AG10803 (cell line): ENCODE results near the gene SNTG2.
A peak's percentile ranks its signal among the peaks of the same experiment; 100 is the strongest.
"Not testable (repeated sequence)": the region's sequence is repeated elsewhere in the genome, so short reads cannot be mapped to it uniquely, and the experiment has no call there.

Source experiments
- DNase-seq: peaks from one replicate; pipeline ENCODE4 v3.0.0; 2010; ENCODE audit warnings: low read depth
- H3K4me3 ChIP-seq: 2 replicates; pipeline ENCODE4 v1.5.1; 2011; ENCODE audit warnings: mild to moderate bottlenecking, low read length, control low read depth
- TF ChIP-seq, protein P1 (sequence below): conservative IDR thresholded peaks from 2 replicates; pipeline ENCODE4 v1.5.1; 2011; ENCODE audit warnings: mild to moderate bottlenecking, low read length, control low read depth, inconsistent platforms

The SNTG2 gene

DNA sequence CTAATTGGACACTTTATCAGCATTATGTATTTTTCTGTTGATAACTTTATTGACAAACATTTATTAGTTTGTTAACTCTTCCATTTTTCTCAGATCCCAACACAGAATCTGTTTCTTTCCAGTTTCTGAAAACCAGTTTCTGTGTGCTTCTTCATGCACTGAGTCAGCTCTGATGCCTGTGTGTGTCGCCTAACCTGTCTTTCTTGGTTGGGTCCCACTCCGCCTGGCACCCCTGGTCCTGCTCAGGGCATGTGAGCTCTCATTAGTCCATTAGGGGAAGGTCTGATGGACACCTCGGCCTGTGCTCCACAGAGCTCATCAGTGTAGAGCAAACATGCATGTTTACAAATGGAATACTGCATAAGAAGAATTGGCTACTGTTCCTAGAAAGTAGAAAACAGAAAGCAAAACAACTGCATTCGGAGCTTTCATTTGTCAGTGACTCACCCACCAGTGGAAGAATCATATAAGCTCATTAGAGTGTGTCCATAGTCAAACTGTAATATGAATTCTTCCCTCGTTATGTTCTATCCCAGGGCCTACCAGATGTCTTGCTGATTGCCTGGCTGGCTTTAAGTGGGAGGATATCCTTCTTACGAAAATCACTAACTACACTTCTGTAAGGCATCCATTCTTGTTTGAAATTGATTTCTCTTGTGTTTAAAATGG lies 137.7 kb downstream of the SNTG2 start:
- no peak overlapping the region for H3K4me3 ChIP-seq
- peak; percentile 32 for DNase-seq
- TF ChIP-seq, protein P1, sequence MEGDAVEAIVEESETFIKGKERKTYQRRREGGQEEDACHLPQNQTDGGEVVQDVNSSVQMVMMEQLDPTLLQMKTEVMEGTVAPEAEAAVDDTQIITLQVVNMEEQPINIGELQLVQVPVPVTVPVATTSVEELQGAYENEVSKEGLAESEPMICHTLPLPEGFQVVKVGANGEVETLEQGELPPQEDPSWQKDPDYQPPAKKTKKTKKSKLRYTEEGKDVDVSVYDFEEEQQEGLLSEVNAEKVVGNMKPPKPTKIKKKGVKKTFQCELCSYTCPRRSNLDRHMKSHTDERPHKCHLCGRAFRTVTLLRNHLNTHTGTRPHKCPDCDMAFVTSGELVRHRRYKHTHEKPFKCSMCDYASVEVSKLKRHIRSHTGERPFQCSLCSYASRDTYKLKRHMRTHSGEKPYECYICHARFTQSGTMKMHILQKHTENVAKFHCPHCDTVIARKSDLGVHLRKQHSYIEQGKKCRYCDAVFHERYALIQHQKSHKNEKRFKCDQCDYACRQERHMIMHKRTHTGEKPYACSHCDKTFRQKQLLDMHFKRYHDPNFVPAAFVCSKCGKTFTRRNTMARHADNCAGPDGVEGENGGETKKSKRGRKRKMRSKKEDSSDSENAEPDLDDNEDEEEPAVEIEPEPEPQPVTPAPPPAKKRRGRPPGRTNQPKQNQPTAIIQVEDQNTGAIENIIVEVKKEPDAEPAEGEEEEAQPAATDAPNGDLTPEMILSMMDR, result no peak

- TF ChIP-seq, protein P1, result no peak
- no peak for DNase-seq
- H3K4me3 ChIP-seq, result no peak overlapping the region
Measured at GRCh38 chr2:1088940-1089339, 138.3 kb downstream of the SNTG2 start.

DNA sequence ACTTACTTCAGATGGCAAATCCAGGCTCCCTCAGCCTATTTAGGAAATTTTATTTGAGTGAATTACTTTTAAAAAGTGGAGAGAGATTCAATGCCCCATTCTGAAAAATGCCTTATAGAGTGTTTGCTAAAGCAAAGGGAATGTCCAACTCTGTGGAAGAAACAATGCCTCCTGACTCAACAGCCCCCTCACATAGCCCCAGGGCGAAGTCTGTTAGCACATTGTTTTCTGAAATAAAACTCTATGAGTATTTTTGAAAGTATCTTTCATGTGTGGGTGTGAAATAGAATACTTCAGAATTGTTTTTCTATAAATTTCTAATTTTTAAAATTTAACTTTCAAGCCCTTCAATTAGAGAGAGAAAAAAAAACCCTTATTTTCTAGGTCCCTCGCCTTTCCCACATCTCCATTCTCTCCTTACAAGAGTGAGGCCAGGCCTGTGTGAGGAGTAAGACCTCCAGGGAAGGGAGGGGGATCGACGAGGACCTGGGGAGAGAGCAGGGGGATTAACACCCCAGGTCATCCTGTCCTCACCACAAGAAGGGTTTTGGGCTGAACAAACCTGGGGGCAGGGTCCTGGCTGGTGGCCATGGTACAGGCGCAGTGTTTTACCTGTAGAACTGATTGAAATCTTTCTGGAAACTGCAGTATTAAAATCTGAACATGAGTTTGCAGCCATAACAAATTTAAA lies 141.4 kb downstream of the SNTG2 start:
- DNase-seq, result peak; percentile 24
- TF ChIP-seq, protein P1, result no peak
- no peak overlapping the region for H3K4me3 ChIP-seq

GRCh38 chr2:1093668-1094067 lies 143.0 kb downstream of the SNTG2 start:
- H3K4me3 ChIP-seq, DNase-seq: not testable (repeated sequence)

DNA sequence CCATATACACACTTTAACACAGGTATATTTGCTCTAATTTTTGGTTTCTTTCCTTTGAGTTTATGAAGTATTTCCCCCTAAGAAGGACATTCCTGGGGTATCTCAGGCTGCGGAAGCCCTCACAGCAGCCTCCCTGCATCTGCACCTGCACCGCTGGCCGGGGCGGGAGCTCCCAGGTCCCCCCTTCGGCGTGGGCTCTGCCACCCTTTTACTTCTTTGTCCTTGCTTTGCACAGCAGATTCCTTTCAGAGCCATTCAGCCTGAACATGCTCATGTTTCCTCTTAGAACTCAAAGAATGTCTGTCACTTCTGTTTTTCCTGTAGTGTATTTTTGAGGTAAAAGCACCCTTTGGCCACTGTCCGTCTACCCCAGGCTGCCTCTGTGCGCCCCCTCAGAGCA lies 146.5 kb downstream of the SNTG2 start:
- DNase-seq, result no peak
- TF ChIP-seq, protein P1, result no peak
- H3K4me3 ChIP-seq, result no peak overlapping the region

- H3K4me3 ChIP-seq, result no peak overlapping the region
- TF ChIP-seq, protein P1, result no peak
- DNase-seq, result no peak
Measured at GRCh38 chr2:1099418-1099817, 148.8 kb downstream of the SNTG2 start.

GRCh38 chr2:1101011-1101782 lies 150.5 kb downstream of the SNTG2 start:
- H3K4me3 ChIP-seq, result no peak overlapping the region
- DNase-seq, result no peak
- TF ChIP-seq, protein P1, result no peak
